AG09309 (cell line): ENCODE results near the gene DIO1.

Experiments used
- DNase-seq: peaks from one replicate; pipeline ENCODE4 v3.0.0-alpha.2; 2010; ENCODE audit warnings: low read depth
- H3K4me3 ChIP-seq: 2 replicates; pipeline ENCODE4 v1.5.1; 2011; ENCODE audit warnings: mild to moderate bottlenecking, low read depth, low read length, moderate library complexity; ENCODE audit not compliant: control insufficient read depth
- CTCF ChIP-seq: IDR thresholded peaks from 2 replicates; pipeline ENCODE4 v1.5.1; 2011; ENCODE audit warnings: mild to moderate bottlenecking, low read depth, low read length, inconsistent platforms; ENCODE audit not compliant: insufficient read depth, control insufficient read depth; ENCODE audit errors: missing control alignments

DIO1 gene

GRCh38 chr1:53906121-53906520, 12.1 kb downstream of the DIO1 start:
- no peak overlapping the region for H3K4me3 ChIP-seq
- no peak for DNase-seq
- no peak for TF ChIP-seq CTCF

- TF ChIP-seq CTCF, result no peak
- H3K4me3 ChIP-seq, result no peak overlapping the region
- no peak for DNase-seq
Observed at GRCh38 chr1:53909946-53910345, 16.0 kb downstream of the DIO1 start.

GRCh38 chr1:53911442-53911841, 17.5 kb downstream of the DIO1 start:
- DNase-seq, result no peak
- no peak overlapping the region for H3K4me3 ChIP-seq
- no peak for TF ChIP-seq CTCF

- TF ChIP-seq CTCF, result no peak
- no peak for DNase-seq
- no peak overlapping the region for H3K4me3 ChIP-seq
Observed at GRCh38 chr1:53913352-53914033, 19.5 kb downstream of the DIO1 start.

- H3K4me3 ChIP-seq, result no peak overlapping the region
- no peak for TF ChIP-seq CTCF
- DNase-seq, result no peak
Observed at GRCh38 chr1:53918343-53918742, 24.4 kb downstream of the DIO1 start.

- no peak for TF ChIP-seq CTCF
- no peak for DNase-seq
Observed at GRCh38 chr1:53919675-53920066, 25.7 kb downstream of the DIO1 start.

More at GRCh38 chr1:53919675-53920066, 25.7 kb downstream of the DIO1 start:
- H3K4me3 ChIP-seq, result no peak overlapping the region
